NK-92 treated with Interleukin-12 subunit alpha and Interleukin-12 subunit beta, amount 100 ng/mL, for 24 hours (cell line): ENCODE results near the gene GPR25.
A peak's percentile ranks its signal among the peaks of the same experiment; 100 is the strongest.
"Not testable (repeated sequence)": the region's sequence is repeated elsewhere in the genome, so short reads cannot be mapped to it uniquely, and the experiment has no call there.

ENCODE experiments used
- DNase-seq: peaks from one replicate; lab custom pipeline; 2025; lab: John Stamatoyannopoulos, UW

GPR25 gene

DNA sequence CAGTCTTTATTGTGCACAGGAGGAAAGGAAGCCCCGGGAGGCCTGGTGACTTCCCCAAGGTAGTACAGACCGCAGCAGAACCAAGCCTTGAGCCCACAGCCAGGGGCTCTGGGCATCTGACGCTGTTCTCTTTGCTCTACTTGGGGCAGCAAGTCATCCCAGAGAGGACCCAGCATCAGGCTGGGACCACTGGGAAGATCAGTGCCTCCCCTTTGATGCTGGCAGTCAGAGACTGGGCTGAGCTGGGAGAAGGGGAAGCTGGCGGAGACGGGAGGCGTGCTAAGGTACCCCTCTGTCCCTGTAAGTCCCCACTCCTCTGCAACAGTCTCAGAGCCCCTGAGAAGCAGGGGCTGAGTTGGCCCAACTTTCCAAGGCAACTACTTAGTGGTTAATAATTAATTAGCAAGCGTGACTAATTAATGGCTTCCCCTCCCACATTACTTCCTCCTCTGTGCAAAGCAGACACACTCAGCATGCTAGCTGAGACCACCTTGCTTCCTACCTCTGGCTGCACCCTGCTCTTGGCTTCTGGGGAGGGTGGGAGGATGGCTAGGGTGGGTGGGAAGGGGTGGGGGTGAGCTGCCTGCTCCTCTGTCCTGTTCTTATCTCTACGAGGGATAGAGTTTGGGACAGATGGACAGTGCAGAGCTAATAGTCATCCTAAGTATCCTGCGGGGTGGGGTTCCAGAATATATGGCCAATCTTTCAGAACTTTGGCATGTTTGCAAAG lies 23.2 kb downstream of the GPR25 start:
- DNase-seq = no peak

DNA sequence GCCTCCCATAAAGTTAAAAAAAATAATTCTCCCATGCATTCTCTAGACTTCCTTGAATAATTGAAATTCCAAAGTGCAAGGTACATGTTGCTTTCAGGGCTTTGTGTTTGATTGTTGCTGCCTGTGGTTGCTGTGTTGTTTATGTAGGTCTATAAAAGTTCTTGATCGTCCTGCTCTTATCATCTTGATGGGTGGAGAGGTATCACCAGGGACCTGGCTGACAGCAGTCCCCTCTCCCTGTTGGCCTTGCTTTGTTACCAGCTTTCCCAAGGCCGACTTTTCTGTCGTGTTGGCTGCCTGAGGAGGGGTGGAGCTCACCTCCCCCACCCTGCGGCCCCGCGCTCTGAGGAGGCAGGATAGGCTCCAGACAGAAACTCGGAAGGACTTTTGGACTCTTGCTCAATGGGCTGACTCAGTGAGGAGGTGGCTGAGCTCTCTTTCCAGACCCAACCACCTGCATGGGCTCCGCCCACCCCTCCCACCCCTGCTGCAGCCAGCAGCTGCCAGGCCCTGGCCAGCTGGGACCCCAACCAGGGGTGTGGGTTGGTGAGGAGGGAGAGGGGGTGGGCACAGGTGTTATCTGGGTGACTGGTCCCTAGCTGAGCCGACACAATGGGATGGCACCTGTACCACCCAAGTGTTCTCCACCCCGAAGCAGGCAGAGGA lies 23.9 kb downstream of the GPR25 start:
- no peak for DNase-seq

DNA sequence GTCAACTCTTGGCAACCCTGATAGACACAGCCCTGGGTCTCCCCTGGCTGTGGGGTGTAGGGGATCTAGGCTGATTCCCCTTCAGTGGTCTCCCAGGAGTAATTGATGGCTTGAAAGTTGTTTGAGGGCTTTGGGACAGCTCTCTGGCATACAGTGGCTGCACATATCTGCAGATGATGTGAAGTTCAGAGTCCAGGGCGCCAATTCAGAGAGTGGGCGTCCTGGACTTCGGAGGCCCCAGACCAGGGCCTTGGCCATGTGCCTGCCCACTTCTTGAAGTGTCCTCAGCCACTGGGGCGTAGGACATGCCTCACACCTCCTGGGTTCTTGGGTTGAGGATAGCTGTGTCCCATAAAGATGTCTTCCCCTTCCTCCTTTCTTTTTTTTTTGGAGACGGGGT lies 24.5 kb downstream of the GPR25 start:
- no peak for DNase-seq

DNA sequence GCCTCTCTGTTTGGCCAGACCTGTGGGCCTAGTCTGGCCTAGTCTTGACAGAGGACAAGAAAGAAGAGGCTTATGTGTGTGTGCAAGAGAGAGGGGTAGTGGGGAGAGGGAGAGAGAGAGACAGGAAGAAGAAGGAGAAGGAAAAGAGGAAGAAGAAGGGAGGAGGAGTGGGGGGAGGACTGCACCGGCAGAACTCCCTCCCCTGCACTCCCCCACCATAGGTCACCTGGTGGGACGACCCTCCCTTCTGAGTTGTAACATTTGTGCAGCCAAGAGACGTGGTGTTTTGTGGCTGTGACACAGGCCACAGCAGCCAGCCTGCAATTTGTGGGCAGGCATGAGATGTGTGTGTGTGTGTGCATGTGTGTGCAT lies 26.2 kb downstream of the GPR25 start:
- no peak for DNase-seq

DNA sequence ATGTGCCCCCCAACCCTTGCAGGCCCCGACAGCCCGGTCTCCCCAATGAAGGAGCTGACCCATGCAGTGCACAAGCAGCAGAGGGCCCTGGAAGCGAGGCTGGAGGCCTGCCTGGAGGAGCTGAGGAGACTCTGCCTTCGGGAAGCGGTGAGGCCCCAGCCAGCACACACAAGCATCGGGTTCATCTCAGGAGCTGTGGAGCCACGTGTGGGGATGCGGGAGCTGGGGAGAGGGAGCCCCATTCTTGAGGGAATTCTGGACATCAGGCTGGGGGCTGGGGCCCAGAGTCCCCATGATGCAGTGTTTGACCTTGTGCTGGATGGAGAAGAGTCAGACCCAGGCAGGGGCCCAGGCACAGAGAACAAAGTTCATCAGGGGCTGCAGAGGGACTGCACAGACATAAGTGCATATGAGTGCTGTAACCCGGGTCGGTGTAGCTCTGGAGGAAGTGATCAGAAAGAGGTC lies 26.7 kb downstream of the GPR25 start:
- DNase-seq = no peak

DNA sequence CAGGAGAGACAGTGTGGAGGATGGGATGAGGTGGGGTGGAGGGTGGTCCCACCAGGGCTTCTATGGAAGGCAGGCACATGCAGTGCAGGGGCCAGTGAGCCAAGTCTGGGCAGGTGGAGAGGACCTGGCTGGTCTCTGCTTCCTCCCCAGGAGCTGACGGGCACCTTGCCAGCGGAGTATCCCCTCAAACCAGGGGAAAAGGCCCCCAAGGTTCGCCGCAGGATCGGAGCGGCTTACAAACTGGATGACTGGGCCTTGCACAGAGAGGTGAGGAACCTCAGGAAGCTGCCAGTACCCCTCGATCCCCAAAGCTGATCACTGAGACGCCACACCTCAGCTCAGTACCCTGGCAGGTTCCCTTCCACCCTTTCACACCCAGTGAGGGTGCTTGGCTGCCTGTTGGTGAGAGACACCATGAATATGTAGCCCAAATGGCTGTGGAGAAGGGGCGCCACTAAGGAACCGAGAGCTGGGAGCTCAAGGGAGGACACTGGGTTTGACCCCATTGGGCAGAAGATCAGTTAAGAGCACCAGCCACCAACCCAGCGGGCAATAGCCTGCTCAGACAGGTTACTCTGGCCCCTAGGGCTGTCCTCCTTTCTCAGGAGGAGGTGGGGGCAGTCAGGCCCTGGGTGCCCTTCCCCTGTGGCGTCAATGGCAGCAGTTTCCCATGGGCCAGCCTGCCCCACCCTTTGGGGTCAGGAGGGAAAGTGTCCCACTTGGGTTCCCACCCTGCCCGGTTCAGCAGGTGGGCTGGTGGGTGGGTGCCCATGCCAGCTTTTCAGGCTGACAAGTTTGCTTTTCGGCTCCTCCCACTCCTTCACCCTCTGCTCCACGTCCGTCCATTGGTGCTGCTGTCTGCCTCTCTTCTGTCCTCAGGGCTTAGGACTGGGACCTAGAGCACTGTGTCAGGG lies 27.4 kb downstream of the GPR25 start:
- no peak for DNase-seq

DNA sequence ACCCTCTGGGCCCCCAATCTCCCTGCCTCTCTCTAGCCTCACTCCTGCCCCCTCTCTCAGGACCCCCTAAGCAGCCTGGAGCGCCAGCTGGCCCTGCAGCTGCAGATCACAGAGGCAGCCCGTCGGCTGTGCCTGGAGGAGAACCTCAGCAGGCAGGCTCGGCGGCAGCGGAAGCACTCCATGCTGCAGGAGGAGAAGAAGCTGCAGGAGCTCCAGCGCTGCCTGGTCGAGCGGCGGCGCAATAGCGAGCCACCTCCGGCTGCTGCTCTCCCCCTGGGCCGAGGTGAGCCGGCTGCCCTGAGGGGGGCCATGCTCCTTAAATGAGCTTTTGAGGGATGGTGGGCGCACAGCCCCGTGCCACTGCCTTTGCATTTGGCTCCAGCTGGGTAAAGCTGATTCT lies 28.1 kb downstream of the GPR25 start:
- no peak for DNase-seq

DNA sequence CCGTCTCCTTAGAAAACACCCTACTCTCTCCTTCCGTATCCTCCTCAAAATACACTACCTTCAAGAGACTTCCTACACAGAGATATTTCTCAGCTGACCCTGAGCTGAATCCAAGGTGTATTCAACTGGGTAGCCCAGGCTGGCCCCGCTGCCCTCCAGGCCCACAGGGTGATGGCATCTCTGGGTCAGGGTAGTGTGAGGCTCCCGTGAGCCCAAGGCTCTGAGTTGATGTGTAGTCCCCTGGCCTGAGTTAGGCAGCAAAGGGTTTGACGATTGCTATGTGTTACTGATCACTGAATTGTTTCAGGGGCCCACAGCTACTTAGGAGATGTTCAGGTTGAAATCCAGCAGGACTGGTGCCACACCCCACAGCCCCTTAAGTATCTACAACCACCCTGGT lies 28.6 kb downstream of the GPR25 start:
- no peak for DNase-seq

DNA sequence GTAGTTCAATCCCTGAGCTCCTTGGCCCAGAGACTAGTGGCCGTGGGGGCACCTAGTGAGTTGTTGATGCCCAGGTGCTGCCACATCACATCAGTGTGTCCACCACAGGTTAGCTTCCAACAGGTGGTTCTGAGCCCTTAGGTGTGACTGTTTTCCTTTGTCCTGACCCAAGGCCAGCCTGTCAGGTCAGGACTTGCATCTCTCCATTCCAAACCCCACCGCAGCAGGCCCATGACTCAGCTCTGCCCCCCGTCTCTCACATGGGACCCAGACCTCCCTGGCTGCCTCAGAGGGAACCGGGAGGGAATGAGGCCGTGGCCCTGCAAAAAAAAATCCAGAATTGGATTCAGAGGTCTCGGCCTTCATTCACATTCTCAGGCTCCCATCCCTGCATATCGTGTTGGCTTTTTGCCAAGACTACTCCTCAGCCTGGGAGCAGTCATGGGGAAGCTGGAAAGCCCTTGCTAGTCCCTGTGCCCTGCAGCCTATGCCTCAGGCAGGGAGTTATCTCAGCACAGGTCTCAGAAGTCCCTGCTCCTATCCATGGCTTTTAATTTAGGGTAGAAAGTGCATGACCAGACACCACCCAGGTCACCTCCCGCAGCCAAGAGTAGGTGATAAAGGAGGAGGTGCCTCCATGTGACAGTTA lies 29.1 kb downstream of the GPR25 start:
- DNase-seq = no peak

DNA sequence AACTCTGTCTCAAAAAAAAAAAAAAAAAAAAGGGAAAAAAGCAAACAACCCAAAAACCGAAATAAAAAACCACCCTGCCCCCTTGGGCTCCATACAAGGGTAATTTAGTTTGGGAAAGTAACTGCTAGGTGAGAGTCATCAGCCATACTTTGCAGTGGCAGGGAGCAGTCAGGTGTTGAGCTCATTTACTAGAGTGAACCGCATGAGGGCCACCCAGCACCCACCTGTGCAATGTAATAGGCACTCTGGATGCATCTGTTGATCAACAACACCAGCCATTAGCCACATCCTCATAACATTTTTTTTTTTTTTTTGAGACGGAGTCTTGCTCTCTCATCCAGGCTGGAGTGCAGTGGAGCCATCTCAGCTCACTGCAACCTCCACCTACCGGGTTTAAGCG lies 31.0 kb downstream of the GPR25 start:
- no peak for DNase-seq

DNA sequence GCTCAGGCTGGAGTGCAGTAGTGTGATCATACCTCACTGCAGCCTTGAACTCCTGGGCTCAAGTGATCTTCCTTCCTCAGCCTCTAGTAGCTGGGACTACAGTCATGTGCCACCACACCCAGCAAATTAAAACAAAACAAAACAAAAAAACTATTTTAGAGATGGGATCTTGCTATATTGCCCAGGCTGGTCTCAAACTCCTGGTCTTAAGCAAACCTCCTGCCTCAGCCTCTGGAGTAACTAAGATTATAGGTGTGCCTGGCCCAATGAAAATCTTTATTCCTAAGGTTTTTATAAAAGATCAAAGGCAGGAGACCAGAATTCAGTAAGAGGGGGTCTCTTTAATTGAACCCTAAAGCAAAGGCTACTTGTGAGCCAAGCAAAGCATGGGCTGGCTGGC lies 32.0 kb downstream of the GPR25 start:
- no peak for DNase-seq

DNA sequence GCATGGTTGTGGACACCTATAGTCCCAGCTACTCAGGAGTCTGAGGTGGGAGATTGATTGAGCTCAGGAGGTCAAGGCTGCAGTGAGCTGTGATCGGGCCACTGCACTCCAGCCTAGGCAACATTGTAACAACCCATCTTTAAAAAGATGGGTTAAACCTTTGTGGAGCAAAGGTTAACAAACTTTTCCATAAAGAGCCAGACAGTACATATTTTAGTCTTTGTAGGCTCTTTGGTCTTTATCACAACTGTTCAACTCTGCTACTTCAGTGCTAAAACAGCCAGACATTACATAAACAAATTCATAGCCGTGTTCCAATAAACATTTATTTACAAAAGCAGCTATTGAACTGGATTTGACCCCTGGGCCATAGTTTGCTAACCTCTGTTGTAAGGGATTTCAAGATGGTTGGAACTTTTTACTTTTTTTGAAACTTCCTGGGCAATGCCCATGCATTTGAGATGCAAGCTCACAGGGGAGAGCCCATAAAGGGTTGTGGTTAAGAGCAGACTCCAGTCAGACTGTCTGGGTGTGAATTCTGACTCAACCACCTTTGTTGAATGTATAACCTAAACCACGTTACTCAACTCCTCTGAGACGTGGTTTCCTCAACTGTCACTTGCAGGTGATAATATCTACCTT lies 32.8 kb downstream of the GPR25 start:
- peak; percentile 67 for DNase-seq

DNA sequence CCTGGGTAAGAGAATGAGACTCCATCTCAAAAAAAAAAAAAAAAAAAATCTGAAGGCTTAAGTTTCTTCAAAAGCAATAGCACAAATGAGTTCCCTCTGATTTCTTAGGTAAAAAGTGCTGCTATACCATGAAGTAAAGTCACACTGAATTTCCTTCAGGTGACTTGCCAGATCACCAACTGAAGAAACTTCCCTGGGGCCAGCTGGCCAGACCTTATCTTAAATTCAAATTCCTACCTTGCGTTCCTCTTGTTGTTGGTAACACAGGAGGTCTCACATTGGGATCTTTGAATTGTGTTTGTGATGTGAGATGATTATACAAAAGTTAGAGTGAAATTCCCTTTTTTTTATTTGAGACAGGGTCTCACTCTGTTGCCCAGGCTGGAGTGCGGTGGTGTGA lies 33.7 kb downstream of the GPR25 start:
- DNase-seq = no peak

DNA sequence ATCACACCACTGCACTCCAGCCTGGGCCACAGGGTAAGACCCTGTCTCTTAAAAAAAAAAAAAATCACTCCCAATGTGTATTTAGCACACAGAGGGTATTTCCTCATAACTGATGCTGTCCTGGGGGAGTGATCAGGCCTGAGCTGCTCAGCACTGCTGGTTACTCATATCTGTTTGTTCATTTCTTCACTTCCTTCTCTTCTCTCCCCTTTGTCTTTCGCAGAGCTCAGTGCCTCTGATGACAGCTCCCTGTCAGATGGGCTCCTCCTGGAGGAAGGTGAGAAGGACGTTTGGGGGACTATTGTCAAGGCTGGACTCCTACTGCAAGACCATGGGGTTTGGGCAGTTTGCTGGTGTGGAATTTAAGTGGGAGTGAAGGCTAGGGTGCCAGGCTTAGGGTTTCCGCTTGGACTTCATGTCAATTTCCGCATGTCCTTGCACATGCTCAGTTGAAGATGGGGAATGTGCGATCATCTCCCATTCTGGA lies 34.9 kb downstream of the GPR25 start:
- DNase-seq = peak; percentile 41

DNA sequence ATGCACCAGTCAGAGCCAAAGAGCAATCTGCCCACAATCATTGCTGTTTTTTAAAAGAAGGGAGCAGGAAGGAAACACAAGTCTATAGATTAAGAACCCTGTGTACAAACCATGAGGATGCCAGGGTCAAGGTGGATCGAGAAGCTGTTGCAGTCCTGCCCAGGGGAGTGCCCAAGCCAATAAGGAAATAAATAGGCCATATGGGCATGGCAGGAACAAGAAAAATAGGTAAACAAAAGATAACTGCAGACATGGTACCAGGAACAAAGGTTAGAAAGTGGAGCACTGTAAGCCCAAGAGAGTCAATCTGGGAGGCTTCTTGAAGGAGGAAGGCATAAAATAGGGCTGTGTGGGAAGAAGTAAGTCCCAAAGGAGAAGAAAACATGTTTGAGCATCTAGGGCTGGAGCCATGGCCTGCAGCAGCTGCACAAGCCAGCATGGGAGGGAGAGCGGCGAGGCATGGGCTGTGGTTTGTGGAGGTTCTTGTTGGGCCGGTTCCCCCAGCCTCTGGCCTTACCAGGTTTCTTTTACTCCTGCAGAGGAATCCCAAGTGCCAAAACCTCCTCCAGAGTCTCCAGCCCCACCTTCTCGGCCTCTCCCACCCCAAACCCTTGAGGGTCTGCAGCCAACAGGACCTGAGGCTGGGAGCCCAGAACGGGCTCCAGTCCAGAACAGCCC lies 35.5 kb downstream of the GPR25 start:
- no peak for DNase-seq

DNA sequence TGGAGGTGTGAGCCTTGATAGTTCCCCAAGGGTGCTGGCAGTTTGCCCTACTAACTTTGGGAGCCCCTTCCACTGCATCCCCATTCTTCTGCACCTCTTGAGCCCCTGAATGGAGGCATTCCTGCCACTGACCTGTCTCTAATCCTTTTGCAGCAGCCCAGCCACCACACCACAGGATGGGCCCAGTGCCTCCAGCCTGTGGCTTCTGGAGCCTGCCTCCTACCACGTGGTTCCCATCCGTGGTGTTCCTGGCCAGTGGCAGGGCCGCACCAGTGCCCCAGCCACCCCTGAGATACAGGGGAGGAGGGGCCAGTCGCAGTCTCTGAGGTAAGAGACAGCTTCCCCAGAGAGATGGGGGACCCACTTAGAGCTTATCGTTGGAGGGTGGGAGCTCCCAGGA lies 36.3 kb downstream of the GPR25 start:
- DNase-seq = no peak

DNA sequence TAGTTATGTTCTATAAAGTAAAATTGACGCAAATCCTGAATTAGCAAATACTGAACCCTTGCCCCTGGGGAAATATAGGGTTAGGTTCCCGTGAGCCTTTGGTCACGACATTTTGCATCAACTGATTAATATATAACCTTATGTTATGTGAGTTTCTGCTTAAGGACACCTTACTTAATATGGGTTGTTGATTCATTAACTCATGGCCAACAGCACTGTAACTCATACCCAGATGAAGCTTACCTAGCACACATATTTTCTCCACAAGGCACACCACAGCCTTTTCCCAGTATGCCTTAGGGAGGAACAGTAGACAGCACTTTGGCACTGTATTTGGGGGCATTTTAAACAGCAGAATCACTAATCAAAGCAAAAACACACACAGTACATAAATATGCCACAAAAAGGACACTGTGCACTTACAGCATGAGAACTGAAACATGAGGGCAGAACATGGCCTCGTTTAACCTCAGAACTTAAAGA lies 37.0 kb downstream of the GPR25 start:
- DNase-seq = no peak

DNA sequence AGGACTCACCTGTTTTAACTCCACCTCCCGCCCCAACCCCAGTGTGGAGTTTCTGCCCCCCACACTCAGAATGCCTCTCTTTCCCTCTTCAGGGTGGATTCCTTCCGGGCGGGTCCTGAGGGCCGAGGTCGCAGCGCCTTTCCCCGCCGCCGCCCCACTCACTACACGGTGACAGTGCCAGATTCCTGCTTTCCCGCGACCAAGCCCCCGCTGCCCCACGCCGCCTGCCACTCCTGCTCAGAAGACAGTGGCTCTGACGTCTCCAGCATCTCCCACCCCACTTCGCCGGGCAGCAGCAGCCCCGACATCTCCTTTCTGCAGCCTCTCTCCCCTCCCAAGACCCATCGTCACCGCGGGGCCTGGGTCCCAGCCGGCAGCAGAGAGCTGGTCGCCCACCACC lies 38.6 kb downstream of the GPR25 start:
- no peak for DNase-seq

DNA sequence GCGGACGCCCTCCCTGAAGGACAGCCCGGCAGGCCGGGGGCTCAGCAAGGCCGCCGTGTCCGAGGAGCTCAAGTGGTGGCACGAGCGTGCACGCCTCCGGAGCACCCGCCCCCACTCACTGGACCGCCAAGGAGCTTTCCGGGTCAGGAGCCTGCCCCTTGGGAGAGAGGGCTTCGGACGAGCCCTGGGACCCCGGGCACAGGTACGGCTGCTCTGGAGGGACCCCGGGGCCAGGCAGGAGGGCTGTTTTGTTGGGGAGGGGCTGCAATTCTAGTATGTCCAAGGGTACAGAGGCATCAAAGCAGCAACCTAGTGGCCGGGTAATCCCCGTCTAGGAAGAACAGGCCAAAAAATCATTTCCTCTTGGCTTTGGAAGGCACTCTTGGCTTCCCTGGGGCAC lies 39.2 kb downstream of the GPR25 start:
- not testable (repeated sequence) for DNase-seq

DNA sequence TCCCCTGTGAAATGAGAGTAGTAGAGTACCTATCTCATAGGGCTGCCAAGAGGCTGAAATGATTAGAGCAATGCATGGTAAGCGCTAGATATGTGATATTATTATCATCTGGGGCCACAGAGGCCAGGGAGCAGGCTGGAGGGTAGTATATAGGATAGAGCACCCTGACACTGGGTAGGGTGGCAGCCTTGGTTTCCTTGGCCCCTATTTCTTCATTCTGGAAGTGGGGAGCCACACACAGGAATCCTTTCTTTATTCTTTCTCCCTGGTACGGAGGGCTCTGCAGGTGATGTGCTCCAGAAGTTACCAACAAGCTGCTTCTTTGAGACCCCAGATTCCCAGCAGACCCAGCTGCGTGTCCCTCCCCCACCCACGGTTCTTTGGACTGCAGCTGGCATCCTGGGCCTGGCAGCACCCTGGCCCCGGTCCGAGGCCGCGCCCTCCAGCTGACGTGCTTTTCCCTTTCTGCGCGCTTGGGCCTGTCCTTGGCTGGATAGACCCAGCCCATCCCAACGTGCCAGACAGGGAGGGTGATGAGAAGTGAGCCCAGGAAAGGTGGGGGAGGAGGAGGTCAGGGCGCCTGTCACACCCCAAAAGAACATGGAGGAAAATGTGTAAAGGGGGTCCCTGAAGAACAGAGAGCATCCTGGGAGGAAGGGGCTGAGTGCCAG lies 40.1 kb downstream of the GPR25 start:
- no peak for DNase-seq
